Panc1 (cell line): ENCODE results near the gene ERC2. TPM values are rescaled to one million over a fixed set of nuclear protein-coding genes. Genes with fewer than 3 reads are reported as not detected.

ENCODE experiments used
- ATAC-seq: fragments of 200-7000 bp; cut with Tn5 transposase; 2 replicates; pipeline ENCODE4 v1.9.1; 2020; ENCODE audit warnings: mild to moderate bottlenecking, moderate library complexity
- BruUV-seq: library from RNA; stranded (reverse); fragments of 400-500 nt; replicated peaks from 2 replicates; lab custom pipeline; 2021; lab: Mats Ljungman, UMichigan
- CTCF ChIA-PET: fragments of 300-600 bp; sonication (Branson Sonifier 250); formaldehyde crosslinking; loops from one replicate; lab custom pipeline; 2022; ENCODE audit warnings: antibody characterized with exemption; lab: Charles Lee
- POLR2A ChIA-PET: fragments of 300-600 bp; sonication (Branson Sonifier 250); formaldehyde crosslinking; loops from one replicate; lab custom pipeline; 2022; ENCODE audit warnings: antibody characterized with exemption; lab: Charles Lee
- DNase-seq: peaks from one replicate; pipeline ENCODE4 v3.0.0-alpha.2; 2010; ENCODE audit warnings: low read depth, low spot score
- H3K27ac ChIP-seq: 2 replicates; pipeline ENCODE4 v1.5.1; 2011; ENCODE audit warnings: mild to moderate bottlenecking, low read length, inconsistent platforms
- H3K27me3 ChIP-seq: fragments of 200-500 bp; sonication (Bioruptor generic); 2 replicates; pipeline ENCODE4 v1.6.0; 2014; ENCODE audit warnings: low read length, inconsistent platforms; ENCODE audit not compliant: control insufficient read depth, insufficient read depth
- H3K36me3 ChIP-seq: fragments of 200-500 bp; sonication (Bioruptor generic); 2 replicates; pipeline ENCODE4 v1.5.1; 2014; ENCODE audit warnings: inconsistent platforms, mild to moderate bottlenecking, low read length, moderate library complexity; ENCODE audit not compliant: control insufficient read depth, insufficient read depth
- H3K4me1 ChIP-seq: 2 replicates; pipeline ENCODE4 v1.5.1; 2011; ENCODE audit warnings: inconsistent platforms, mild to moderate bottlenecking, low read length, moderate library complexity; ENCODE audit not compliant: control insufficient read depth, insufficient read depth
- H3K4me3 ChIP-seq, 2 experiments: 2 replicates each; pipeline ENCODE4 v1.5.1; 2011 to 2012; ENCODE audit warnings: low read depth in 2 of 2, low read length in 2 of 2, mild to moderate bottlenecking in 2 of 2, inconsistent platforms in 1 of 2, moderate library complexity in 1 of 2
- H3K9me3 ChIP-seq: fragments of 200-500 bp; sonication (Bioruptor generic); 2 replicates; pipeline ENCODE4 v1.5.1; 2014; ENCODE audit warnings: low read depth, mild to moderate bottlenecking, inconsistent platforms, low read length, moderate library complexity; ENCODE audit not compliant: control insufficient read depth, insufficient read depth
- POLR2AphosphoS5 ChIP-seq: IDR thresholded peaks from 2 replicates; pipeline ENCODE4 v1.6.1; 2012; ENCODE audit warnings: mild to moderate bottlenecking, low read depth, low read length, moderate library complexity
- SIN3A ChIP-seq: IDR thresholded peaks from 2 replicates; pipeline ENCODE4 v1.6.1; 2012; ENCODE audit warnings: low read depth, mild to moderate bottlenecking, low read length, moderate library complexity, borderline replicate concordance; ENCODE audit not compliant: insufficient read depth
- TCF7L2 ChIP-seq: IDR thresholded peaks from 2 replicates; pipeline ENCODE4 v1.6.1; 2011; ENCODE audit warnings: mild to moderate bottlenecking, low read depth, low read length, inconsistent platforms
- in situ Hi-C: cut with HindIII; loops from 2 replicates; pipeline ENCODE4 v1.10.0; 2016; ENCODE audit warnings: low sequenced_read_pairs, low pct_unique_long_range_greater_than_20kb
- intact Hi-C: fragments of 100-400 bp; cut with micrococcal nuclease; formaldehyde crosslinking; loops from one replicate; pipeline ENCODE4 v1.10.0; 2022; ENCODE audit not compliant: unreplicated experiment
- total RNA-seq: library from RNA; stranded (reverse); gene quantifications from one replicate; pipeline ENCODE4 v1.2.1, GENCODE V29; 2021; ENCODE audit not compliant: unreplicated experiment
- TF ChIP-seq, protein P1 (sequence below), 2 experiments: IDR thresholded peaks; 2 replicates each; pipeline ENCODE4 v1.6.1; 2011 to 2012; ENCODE audit warnings: low read depth in 2 of 2, control low read depth in 1 of 2, low read length in 1 of 2, mild to moderate bottlenecking in 1 of 2, moderate library complexity in 1 of 2; ENCODE audit not compliant: insufficient read depth in 1 of 2
- TF ChIP-seq, protein P2 (sequence below): fragments of 450-650 bp; IDR thresholded peaks from 2 replicates; pipeline ENCODE4 v1.5.1; 2017; ENCODE audit warnings: mild to moderate bottlenecking

Gene ERC2
- total RNA-seq, 1 experiment from 2014 or later: 0.33 TPM

DNA sequence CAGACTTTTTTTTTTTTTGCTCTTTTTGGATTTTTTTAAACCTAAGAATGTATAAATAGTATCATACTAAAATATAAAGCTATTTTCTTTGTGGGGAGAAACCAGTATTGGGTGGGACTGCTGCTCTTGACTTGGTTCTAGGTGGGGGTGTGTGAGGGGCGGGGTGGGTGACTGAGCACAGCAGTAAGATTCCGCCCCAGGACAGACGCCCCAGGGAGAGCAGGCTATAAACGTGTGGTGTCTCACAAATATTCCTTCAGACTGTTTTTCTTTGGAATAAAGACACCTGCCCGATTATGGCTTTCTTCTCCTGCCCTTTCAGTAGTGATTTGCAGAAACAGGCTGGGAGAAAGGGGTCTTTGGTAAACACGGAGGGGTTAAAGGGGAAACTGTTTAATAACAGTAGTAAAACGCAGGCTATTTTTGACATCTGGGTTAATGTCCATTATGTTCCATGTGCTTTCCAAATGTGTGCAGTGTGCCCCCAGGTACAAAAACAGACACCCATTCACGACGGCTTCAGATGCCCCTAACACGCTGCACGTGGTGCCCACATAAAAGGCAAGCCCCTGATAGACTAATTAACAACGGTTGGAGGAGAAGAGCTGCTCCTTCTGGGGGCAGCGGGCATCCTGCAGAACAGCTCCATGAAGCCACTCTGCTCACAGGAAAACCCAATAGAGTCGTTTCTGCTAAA is 952.6 kb downstream of the ERC2 start:
- Histone ChIP-seq H3K4me1 (no peaks in the 10 kb centered on the region), H3K27ac (no peak overlapping the region), H3K36me3 (no peaks in the 10 kb centered on the region), H3K9me3 (no peaks in the 10 kb centered on the region), H3K27me3 (no peaks in the 10 kb centered on the region; the same call in 1 of the 2 replicates), H3K4me3 (no peak overlapping the region)
- no TSS peak for BruUV-seq
- DNase-seq (no peak), ATAC-seq (no peak)
- ChIA-PET POLR2A (no interaction called here), CTCF (no interaction called here)
- in situ Hi-C loops (no loop called here), intact Hi-C loops (no loop called here)
- TF ChIP-seq, protein P1, sequence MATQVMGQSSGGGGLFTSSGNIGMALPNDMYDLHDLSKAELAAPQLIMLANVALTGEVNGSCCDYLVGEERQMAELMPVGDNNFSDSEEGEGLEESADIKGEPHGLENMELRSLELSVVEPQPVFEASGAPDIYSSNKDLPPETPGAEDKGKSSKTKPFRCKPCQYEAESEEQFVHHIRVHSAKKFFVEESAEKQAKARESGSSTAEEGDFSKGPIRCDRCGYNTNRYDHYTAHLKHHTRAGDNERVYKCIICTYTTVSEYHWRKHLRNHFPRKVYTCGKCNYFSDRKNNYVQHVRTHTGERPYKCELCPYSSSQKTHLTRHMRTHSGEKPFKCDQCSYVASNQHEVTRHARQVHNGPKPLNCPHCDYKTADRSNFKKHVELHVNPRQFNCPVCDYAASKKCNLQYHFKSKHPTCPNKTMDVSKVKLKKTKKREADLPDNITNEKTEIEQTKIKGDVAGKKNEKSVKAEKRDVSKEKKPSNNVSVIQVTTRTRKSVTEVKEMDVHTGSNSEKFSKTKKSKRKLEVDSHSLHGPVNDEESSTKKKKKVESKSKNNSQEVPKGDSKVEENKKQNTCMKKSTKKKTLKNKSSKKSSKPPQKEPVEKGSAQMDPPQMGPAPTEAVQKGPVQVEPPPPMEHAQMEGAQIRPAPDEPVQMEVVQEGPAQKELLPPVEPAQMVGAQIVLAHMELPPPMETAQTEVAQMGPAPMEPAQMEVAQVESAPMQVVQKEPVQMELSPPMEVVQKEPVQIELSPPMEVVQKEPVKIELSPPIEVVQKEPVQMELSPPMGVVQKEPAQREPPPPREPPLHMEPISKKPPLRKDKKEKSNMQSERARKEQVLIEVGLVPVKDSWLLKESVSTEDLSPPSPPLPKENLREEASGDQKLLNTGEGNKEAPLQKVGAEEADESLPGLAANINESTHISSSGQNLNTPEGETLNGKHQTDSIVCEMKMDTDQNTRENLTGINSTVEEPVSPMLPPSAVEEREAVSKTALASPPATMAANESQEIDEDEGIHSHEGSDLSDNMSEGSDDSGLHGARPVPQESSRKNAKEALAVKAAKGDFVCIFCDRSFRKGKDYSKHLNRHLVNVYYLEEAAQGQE (IDR thresholded peaks at IDR 0.05; ENCODE audit: insufficient read depth in 1 of 2, low read depth in 2 of 2, low read length in 1 of 2): no peak
- TF ChIP-seq TCF7L2 (no peak), POLR2AphosphoS5 (no peak), SIN3A (no peak)
- TF ChIP-seq, protein P2, sequence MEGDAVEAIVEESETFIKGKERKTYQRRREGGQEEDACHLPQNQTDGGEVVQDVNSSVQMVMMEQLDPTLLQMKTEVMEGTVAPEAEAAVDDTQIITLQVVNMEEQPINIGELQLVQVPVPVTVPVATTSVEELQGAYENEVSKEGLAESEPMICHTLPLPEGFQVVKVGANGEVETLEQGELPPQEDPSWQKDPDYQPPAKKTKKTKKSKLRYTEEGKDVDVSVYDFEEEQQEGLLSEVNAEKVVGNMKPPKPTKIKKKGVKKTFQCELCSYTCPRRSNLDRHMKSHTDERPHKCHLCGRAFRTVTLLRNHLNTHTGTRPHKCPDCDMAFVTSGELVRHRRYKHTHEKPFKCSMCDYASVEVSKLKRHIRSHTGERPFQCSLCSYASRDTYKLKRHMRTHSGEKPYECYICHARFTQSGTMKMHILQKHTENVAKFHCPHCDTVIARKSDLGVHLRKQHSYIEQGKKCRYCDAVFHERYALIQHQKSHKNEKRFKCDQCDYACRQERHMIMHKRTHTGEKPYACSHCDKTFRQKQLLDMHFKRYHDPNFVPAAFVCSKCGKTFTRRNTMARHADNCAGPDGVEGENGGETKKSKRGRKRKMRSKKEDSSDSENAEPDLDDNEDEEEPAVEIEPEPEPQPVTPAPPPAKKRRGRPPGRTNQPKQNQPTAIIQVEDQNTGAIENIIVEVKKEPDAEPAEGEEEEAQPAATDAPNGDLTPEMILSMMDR: no peak

DNA sequence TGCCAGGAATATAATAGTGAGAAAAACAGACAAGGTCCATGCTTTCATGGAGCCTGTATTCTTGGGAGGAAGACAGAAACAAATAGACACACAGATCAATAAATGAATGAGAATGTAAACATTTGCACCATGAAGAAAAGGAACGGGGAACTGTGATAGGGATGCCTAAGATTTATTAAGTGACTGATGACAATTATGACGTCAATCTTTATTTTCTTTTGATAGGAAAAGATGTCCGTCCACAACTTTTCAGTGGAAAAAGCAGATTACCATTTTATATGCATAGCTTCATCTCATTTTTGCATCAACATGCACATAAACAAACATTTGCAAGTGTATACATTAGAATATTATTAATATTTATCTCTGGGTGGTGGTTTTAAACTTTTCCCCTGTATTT is 953.3 kb downstream of the ERC2 start:
- Histone ChIP-seq H3K27ac (no peak overlapping the region), H3K4me3 (no peak overlapping the region), H3K27me3 (no peaks in the 10 kb centered on the region; the same call in 1 of the 2 replicates), H3K4me1 (no peaks in the 10 kb centered on the region), H3K36me3 (no peaks in the 10 kb centered on the region), H3K9me3 (no peaks in the 10 kb centered on the region)
- no peak for DNase-seq
- TF ChIP-seq TCF7L2 (no peak), POLR2AphosphoS5 (no peak), SIN3A (no peak)
- TF ChIP-seq, protein P2: no peak
- TF ChIP-seq, protein P1 (IDR thresholded peaks at IDR 0.05; ENCODE audit: insufficient read depth in 1 of 2, low read depth in 2 of 2, low read length in 1 of 2): no peak
- BruUV-seq: no TSS peak
- intact Hi-C loops (no loop called here), in situ Hi-C loops (no loop called here)
- ChIA-PET POLR2A (no interaction called here), CTCF (no interaction called here)
- no peak for ATAC-seq
